HuH-7.5 (cell line): ENCODE measurements around the gene ZNF358.

Experiments
- DNase-seq: peaks from one replicate; pipeline ENCODE4 v3.0.0; 2011; ENCODE audit warnings: low spot score

ZNF358 gene

GRCh38 chr19:7489609-7490044, 26.3 kb upstream of the ZNF358 start:
- DNase-seq, result no peak

- DNase-seq, result no peak
Measured at GRCh38 chr19:7492142-7492541, 23.8 kb upstream of the ZNF358 start.

GRCh38 chr19:7492558-7492957, 23.3 kb upstream of the ZNF358 start:
- DNase-seq, result no peak

GRCh38 chr19:7494416-7495098, 21.3 kb upstream of the ZNF358 start:
- DNase-seq, result no peak

GRCh38 chr19:7497292-7497691, 18.6 kb upstream of the ZNF358 start:
- DNase-seq, result no peak

- DNase-seq, result peak; percentile 93
Measured at GRCh38 chr19:7500811-7501450, 15.0 kb upstream of the ZNF358 start.

- no peak for DNase-seq
Measured at GRCh38 chr19:7502552-7502951, 13.4 kb upstream of the ZNF358 start.

- DNase-seq, result no peak
Measured at GRCh38 chr19:7504684-7505083, 11.2 kb upstream of the ZNF358 start.

GRCh38 chr19:7505288-7505681, 10.6 kb upstream of the ZNF358 start:
- no peak for DNase-seq

- DNase-seq, result no peak
Measured at GRCh38 chr19:7505682-7506384, 10.1 kb upstream of the ZNF358 start.

- no peak for DNase-seq
Measured at GRCh38 chr19:7506385-7507328, 9.2 kb upstream of the ZNF358 start.

- no peak for DNase-seq
Measured at GRCh38 chr19:7507884-7508283, 8.0 kb upstream of the ZNF358 start.

GRCh38 chr19:7509625-7510024, 6.3 kb upstream of the ZNF358 start:
- DNase-seq, result no peak

- DNase-seq, result no peak
Measured at GRCh38 chr19:7512400-7512851, 3.5 kb upstream of the ZNF358 start.

- no peak for DNase-seq
Measured at GRCh38 chr19:7513809-7514642, 1.9 kb upstream of the ZNF358 start.

- DNase-seq, result no peak
Measured at GRCh38 chr19:7515110-7515644, 726 bp upstream of the ZNF358 start.

- peak; percentile 78 for DNase-seq
Measured at GRCh38 chr19:7516333-7516732, 430 bp downstream of the ZNF358 start.

GRCh38 chr19:7516878-7517277, 975 bp downstream of the ZNF358 start:
- DNase-seq, result no peak

- no peak for DNase-seq
Measured at GRCh38 chr19:7519361-7520130, 3.6 kb downstream of the ZNF358 start.
